ENCODE measurements around the gene KIRREL2. TPM values are rescaled to one million over a fixed set of nuclear protein-coding genes. Genes with fewer than 3 reads are reported as not detected.
"Not testable (repeated sequence)": the region's sequence is repeated elsewhere in the genome, so short reads cannot be mapped to it uniquely, and the experiment has no call there.

Gene KIRREL2
- total and polyA plus RNA-seq, 3 experiments from 2014 or later = 0.62 to 0.83 TPM; not detected in 1

GRCh38 chr19:35905178-35905727, 48.5 kb downstream of the KIRREL2 start:
- ChIA-PET CTCF (interaction anchor here (3.2 kb wide), 1 partner anchor 25 kb away, joined by 16 read pairs; no protein-coding TSS in a partner anchor), POLR2A (interaction anchor here (0.5 kb wide), 1 partner anchor 654 kb away, joined by 3 read pairs; no protein-coding TSS in a partner anchor)
- Mint-ChIP-seq H3K9me3 (peaks cover 0 to 3% (median 0%) of the 10 kb centered on the region in 5 donors), H3K36me3 (peaks cover 2 to 8% (median 5%) of the 10 kb centered on the region in 3 donors), H3K27me3 (no peaks in the 10 kb centered on the region), H3K4me1 (peaks cover 45 to 62% (median 54%) of the 10 kb centered on the region in 3 donors), H3K27ac (peak overlapping the region; percentile 67 to 98 (median 88)), H3K4me3 (peak overlapping the region in 5 of 7 donors; percentile 19 to 96 (median 41))
- Histone ChIP-seq H3K27ac (ENCODE audit: low read depth, low read length) (no peak overlapping the region), H3K4me3 (ENCODE audit: low read length) (no peak overlapping the region), H3K36me3 (ENCODE audit: insufficient read depth, low read length) (no peaks in the 10 kb centered on the region), H3K9me3 (ENCODE audit: low read length) (no peaks in the 10 kb centered on the region), H3K27me3 (ENCODE audit: insufficient read depth, low read length, poor library complexity, severe bottlenecking) (no peaks in the 10 kb centered on the region), H3K4me1 (ENCODE audit: insufficient read depth, low read length) (peaks cover 61% of the 10 kb centered on the region)
- DNase-seq = no peak

- CTCF ChIA-PET = no interaction called here
- Histone ChIP-seq H3K36me3 (ENCODE audit: insufficient read depth, low read length) (no peaks in the 10 kb centered on the region), H3K9me3 (ENCODE audit: low read length) (no peaks in the 10 kb centered on the region), H3K27me3 (ENCODE audit: insufficient read depth, low read length, poor library complexity, severe bottlenecking) (no peaks in the 10 kb centered on the region), H3K4me3 (ENCODE audit: low read length) (no peak overlapping the region), H3K4me1 (ENCODE audit: insufficient read depth, low read length) (peaks cover 45% of the 10 kb centered on the region), H3K27ac (ENCODE audit: low read depth, low read length) (no peak overlapping the region)
- peak overlapping the region in 6 of 8 donors; percentile 41 to 97 (median 88) for H3K27ac Mint-ChIP-seq
- DNase-seq = no peak
- POLR2A ChIA-PET = no interaction called here
- H3K9me3 Mint-ChIP-seq = peaks cover 0 to 3% (median 0%) of the 10 kb centered on the region in 5 donors
- H3K27me3 Mint-ChIP-seq = no peaks in the 10 kb centered on the region
- peaks cover 2 to 8% (median 5%) of the 10 kb centered on the region in 3 donors for H3K36me3 Mint-ChIP-seq
- H3K4me3 Mint-ChIP-seq = peak overlapping the region in 5 of 7 donors; percentile 56 to 91 (median 82)
- peaks cover 33 to 46% (median 40%) of the 10 kb centered on the region in 3 donors for H3K4me1 Mint-ChIP-seq
Measured at GRCh38 chr19:35907377-35907745, 50.6 kb downstream of the KIRREL2 start.

- H3K36me3 Mint-ChIP-seq = peaks cover 2 to 8% (median 5%) of the 10 kb centered on the region in 3 donors
- no peak within 1 kb of the TSS for H3K4me3 ChIP-seq (ENCODE audit: low read length)
- ChIA-PET POLR2A (no interaction called here), CTCF (interaction anchor here (1.4 kb wide), 1 partner anchor 51 kb away, joined by 3 read pairs; no protein-coding TSS in a partner anchor)
- no peak for DNase-seq
- peak within 1 kb of the TSS in 6 of 7 donors; percentile 47 to 91 (median 78) for H3K4me3 Mint-ChIP-seq
- H3K27ac ChIP-seq (ENCODE audit: low read depth, low read length) = no peak within 1 kb of the TSS
- no peaks in the 10 kb centered on the region for H3K27me3 Mint-ChIP-seq
- H3K27ac Mint-ChIP-seq = peak within 1 kb of the TSS in 7 of 8 donors; percentile 41 to 97 (median 87)
- H3K4me1 Mint-ChIP-seq = peaks cover 32 to 40% (median 38%) of the 10 kb centered on the region in 3 donors
- no peaks in the 10 kb centered on the region for H3K27me3 ChIP-seq (ENCODE audit: insufficient read depth, low read length, poor library complexity, severe bottlenecking)
- peaks cover 0 to 3% (median 0%) of the 10 kb centered on the region in 5 donors for H3K9me3 Mint-ChIP-seq
- no peaks in the 10 kb centered on the region for H3K36me3 ChIP-seq (ENCODE audit: insufficient read depth, low read length)
- H3K4me1 ChIP-seq (ENCODE audit: insufficient read depth, low read length) = peaks cover 38% of the 10 kb centered on the region
- no peaks in the 10 kb centered on the region for H3K9me3 ChIP-seq (ENCODE audit: low read length)
Measured at GRCh38 chr19:35908010-35908441, 51.3 kb downstream of the KIRREL2 start, which contains the start of gene TYROBP. TSS of gene TYROBP (minus strand) at chr19:35908295. CDS start at chr19:35908228, 67 bp downstream.

- Histone ChIP-seq H3K27ac (ENCODE audit: low read depth, low read length) (peak overlapping the region; percentile 47), H3K4me1 (ENCODE audit: insufficient read depth, low read length) (peaks cover 32% of the 10 kb centered on the region), H3K9me3 (ENCODE audit: low read length) (no peaks in the 10 kb centered on the region), H3K36me3 (ENCODE audit: insufficient read depth, low read length) (no peaks in the 10 kb centered on the region), H3K4me3 (ENCODE audit: low read length) (no peak overlapping the region), H3K27me3 (ENCODE audit: insufficient read depth, low read length, poor library complexity, severe bottlenecking) (no peaks in the 10 kb centered on the region)
- POLR2A ChIA-PET = interaction anchor here (0.5 kb wide), 1 partner anchor 40 kb away, joined by 3 read pairs; no protein-coding TSS in a partner anchor
- Mint-ChIP-seq H3K27me3 (no peaks in the 10 kb centered on the region), H3K36me3 (peaks cover 0 to 3% (median 0%) of the 10 kb centered on the region in 3 donors), H3K9me3 (no peaks in the 10 kb centered on the region), H3K4me1 (peaks cover 24 to 29% (median 29%) of the 10 kb centered on the region in 3 donors), H3K4me3 (peak overlapping the region in 4 of 7 donors; percentile 26 to 43 (median 28)), H3K27ac (peak overlapping the region in 5 of 8 donors; percentile 66 to 93 (median 74))
- CTCF ChIA-PET = interaction anchor here (1.4 kb wide), 1 partner anchor 50 kb away, joined by 3 read pairs; no protein-coding TSS in a partner anchor
- DNase-seq = no peak
Measured at GRCh38 chr19:35908973-35909683, 52.4 kb downstream of the KIRREL2 start.

- Mint-ChIP-seq H3K36me3 (peaks cover 0 to 2% (median 0%) of the 10 kb centered on the region in 3 donors), H3K9me3 (no peaks in the 10 kb centered on the region), H3K27me3 (no peaks in the 10 kb centered on the region), H3K4me3 (peak overlapping the region in 1 of 7 donors; percentile 74), H3K27ac (peak overlapping the region in 4 of 8 donors; percentile 17 to 92 (median 70)), H3K4me1 (peaks cover 19 to 24% (median 24%) of the 10 kb centered on the region in 3 donors)
- no peaks in the 10 kb centered on the region for H3K9me3 ChIP-seq (ENCODE audit: low read length)
- no peak for DNase-seq
- no peaks in the 10 kb centered on the region for H3K36me3 ChIP-seq (ENCODE audit: insufficient read depth, low read length)
- no peak overlapping the region for H3K4me3 ChIP-seq (ENCODE audit: low read length)
- ChIA-PET CTCF (interaction anchor here (1.4 kb wide), 1 partner anchor 49 kb away, joined by 3 read pairs; no protein-coding TSS in a partner anchor), POLR2A (no interaction called here)
- peaks cover 27% of the 10 kb centered on the region for H3K4me1 ChIP-seq (ENCODE audit: insufficient read depth, low read length)
- H3K27ac ChIP-seq (ENCODE audit: low read depth, low read length) = peak overlapping the region; percentile 47
- no peaks in the 10 kb centered on the region for H3K27me3 ChIP-seq (ENCODE audit: insufficient read depth, low read length, poor library complexity, severe bottlenecking)
Measured at GRCh38 chr19:35909684-35910035, 52.9 kb downstream of the KIRREL2 start.

- POLR2A ChIA-PET = not testable (repeated sequence)
Measured at GRCh38 chr19:35910355-35910754, 53.6 kb downstream of the KIRREL2 start.

GRCh38 chr19:35911173-35911572, 54.5 kb downstream of the KIRREL2 start:
- Mint-ChIP-seq H3K4me1 (peaks cover 13 to 18% (median 17%) of the 10 kb centered on the region in 3 donors), H3K27ac (peak overlapping the region in 2 of 8 donors; percentile 19 to 81), H3K27me3 (no peaks in the 10 kb centered on the region), H3K4me3 (no peak overlapping the region), H3K9me3 (no peaks in the 10 kb centered on the region), H3K36me3 (no peaks in the 10 kb centered on the region)
- no peak for DNase-seq
- POLR2A ChIA-PET = no interaction called here
- Histone ChIP-seq H3K4me3 (ENCODE audit: low read length) (no peak overlapping the region), H3K27ac (ENCODE audit: low read depth, low read length) (no peak overlapping the region), H3K36me3 (ENCODE audit: insufficient read depth, low read length) (no peaks in the 10 kb centered on the region), H3K4me1 (ENCODE audit: insufficient read depth, low read length) (peaks cover 23% of the 10 kb centered on the region), H3K9me3 (ENCODE audit: low read length) (no peaks in the 10 kb centered on the region), H3K27me3 (ENCODE audit: insufficient read depth, low read length, poor library complexity, severe bottlenecking) (no peaks in the 10 kb centered on the region)
- CTCF ChIA-PET = no interaction called here

More at GRCh38 chr19:35910355-35910754, 53.6 kb downstream of the KIRREL2 start:
- H3K4me3 ChIP-seq (ENCODE audit: low read length); H3K27ac ChIP-seq (ENCODE audit: low read depth, low read length); H3K9me3 Mint-ChIP-seq; H3K36me3 ChIP-seq (ENCODE audit: insufficient read depth, low read length); H3K27me3 Mint-ChIP-seq; H3K27me3 ChIP-seq (ENCODE audit: insufficient read depth, low read length, poor library complexity, severe bottlenecking); H3K4me3 Mint-ChIP-seq; H3K27ac Mint-ChIP-seq; DNase-seq; H3K9me3 ChIP-seq (ENCODE audit: low read length); H3K36me3 Mint-ChIP-seq; CTCF ChIA-PET: not testable (repeated sequence)
- H3K4me1 ChIP-seq (ENCODE audit: insufficient read depth, low read length) = peaks cover 23% of the 10 kb centered on the region
- H3K4me1 Mint-ChIP-seq = peaks cover 13 to 18% (median 17%) of the 10 kb centered on the region in 3 donors

All from CD8-positive, alpha-beta memory T cell (primary cell).